Esophagus squamous epithelium (tissue), 4 donors: ENCODE measurements around the gene RNPEPL1.

Experiments
- POLR2A ChIP-seq, 4 donors: fragments of 450-650 bp; IDR thresholded peaks; one replicate each; pipeline ENCODE4 v1.6.1; 2017; ENCODE audit warnings: antibody characterized with exemption in 4 of 4, mild to moderate bottlenecking in 4 of 4, moderate library complexity in 3 of 4
- TF ChIP-seq, protein P1 (sequence below), 6 experiments: fragments of 450-650 bp in 4 of 6; fragments of 200-600 bp in 2 of 6; sonication (generic) in 2 of 6; IDR thresholded peaks; one replicate each; pipeline ENCODE4 v1.5.1; 2016 to 2019; ENCODE audit warnings: antibody characterized with exemption in 6 of 6, mild to moderate bottlenecking in 4 of 6, moderate library complexity in 4 of 6

DNA sequence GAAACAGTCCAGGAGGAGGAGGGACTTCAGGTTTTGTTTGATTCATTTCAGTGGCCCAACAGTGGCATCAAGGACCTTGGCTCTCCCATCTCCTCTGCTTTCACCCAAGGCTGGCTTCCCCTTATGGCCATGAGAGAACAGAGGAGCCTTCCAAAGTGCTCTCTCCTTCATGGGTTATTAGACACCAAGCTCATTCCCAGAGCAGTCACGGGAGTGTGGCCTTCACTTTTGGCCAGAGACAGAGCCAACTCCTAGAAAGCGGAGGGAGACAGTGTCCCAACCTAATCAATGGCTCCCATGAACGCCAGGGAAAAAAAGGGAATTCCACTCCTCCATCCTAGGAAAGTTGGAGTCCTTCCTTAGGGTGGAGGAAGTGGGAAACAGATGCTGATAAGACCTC is 9.0 kb upstream of the RNPEPL1 start:
- no peak for TF ChIP-seq POLR2A (IDR thresholded peaks at IDR 0.05)
- TF ChIP-seq, protein P1, sequence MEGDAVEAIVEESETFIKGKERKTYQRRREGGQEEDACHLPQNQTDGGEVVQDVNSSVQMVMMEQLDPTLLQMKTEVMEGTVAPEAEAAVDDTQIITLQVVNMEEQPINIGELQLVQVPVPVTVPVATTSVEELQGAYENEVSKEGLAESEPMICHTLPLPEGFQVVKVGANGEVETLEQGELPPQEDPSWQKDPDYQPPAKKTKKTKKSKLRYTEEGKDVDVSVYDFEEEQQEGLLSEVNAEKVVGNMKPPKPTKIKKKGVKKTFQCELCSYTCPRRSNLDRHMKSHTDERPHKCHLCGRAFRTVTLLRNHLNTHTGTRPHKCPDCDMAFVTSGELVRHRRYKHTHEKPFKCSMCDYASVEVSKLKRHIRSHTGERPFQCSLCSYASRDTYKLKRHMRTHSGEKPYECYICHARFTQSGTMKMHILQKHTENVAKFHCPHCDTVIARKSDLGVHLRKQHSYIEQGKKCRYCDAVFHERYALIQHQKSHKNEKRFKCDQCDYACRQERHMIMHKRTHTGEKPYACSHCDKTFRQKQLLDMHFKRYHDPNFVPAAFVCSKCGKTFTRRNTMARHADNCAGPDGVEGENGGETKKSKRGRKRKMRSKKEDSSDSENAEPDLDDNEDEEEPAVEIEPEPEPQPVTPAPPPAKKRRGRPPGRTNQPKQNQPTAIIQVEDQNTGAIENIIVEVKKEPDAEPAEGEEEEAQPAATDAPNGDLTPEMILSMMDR (IDR thresholded peaks at IDR 0.05), result no peak
